Natural killer cell treated with Interleukin-12 subunit alpha and Interleukin-12 subunit beta and Interleukin-15 and Interleukin-18, amount 100 ng/mL, for 72 hours (primary cell): ENCODE results near the gene PIR. TPM values are rescaled to one million over a fixed set of nuclear protein-coding genes. Genes with fewer than 3 reads are reported as not detected.

Experiments
- ATAC-seq, 2 donors: fragments of 150-1000 bp; cut with Tn5 transposase in 1 of 2; sonication (Bioruptor Pico), chemical (Tn5 transposase) in 1 of 2; 2 replicates each; pipeline ENCODE4 v1.10.0; 2021
- DNase-seq: peaks from one replicate; pipeline ENCODE4 v3.0.0; 2022; ENCODE audit warnings: low spot score
- H3K27ac Mint-ChIP-seq, 2 donors: 1 replicate in 1 of 2; 2 replicates in 1 of 2; pipeline ENCODE4 v1.8.0; 2022; ENCODE audit warnings: mixed read lengths in 2 of 2, mild to moderate bottlenecking in 1 of 2, moderate library complexity in 1 of 2
- H3K27me3 Mint-ChIP-seq, 2 donors: 1 replicate in 1 of 2; 2 replicates in 1 of 2; pipeline ENCODE4 v1.8.0; 2022; ENCODE audit warnings: mixed read lengths in 2 of 2
- H3K36me3 Mint-ChIP-seq: one replicate; pipeline ENCODE4 v1.8.0; 2022; ENCODE audit warnings: mixed read lengths
- H3K4me1 Mint-ChIP-seq, 2 donors: 1 replicate in 1 of 2; 2 replicates in 1 of 2; pipeline ENCODE4 v1.8.0; 2022; ENCODE audit warnings: low read depth in 2 of 2, mixed read lengths in 2 of 2, mild to moderate bottlenecking in 1 of 2
- H3K4me3 Mint-ChIP-seq: one replicate; pipeline ENCODE4 v1.8.0; 2022; ENCODE audit warnings: mixed read lengths
- H3K9me3 Mint-ChIP-seq: 2 replicates; pipeline ENCODE4 v1.8.0; 2022; ENCODE audit warnings: mixed read lengths
- total RNA-seq, 2 donors: library from RNA; stranded (reverse); gene quantifications; one replicate each; pipeline ENCODE4 v1.2.3, GENCODE V29; 2022

Gene PIR
- total RNA-seq, 2 donors from 2014 or later = 4.9 to 5.4 TPM

- Mint-ChIP-seq H3K36me3 (no peaks in the 10 kb centered on the region), H3K27ac (peak overlapping the region in 1 of 2 donors; percentile 49), H3K4me3 (no peak overlapping the region), H3K27me3 (peaks cover 7 to 28% of the 10 kb centered on the region in 2 donors), H3K9me3 (no peaks in the 10 kb centered on the region), H3K4me1 (peaks cover 3% of the 10 kb centered on the region in 2 donors)
- no peak for ATAC-seq
- no peak for DNase-seq
These were observed 12.0 kb upstream of the PIR start for GRCh38 chrX:15505101-15505500.

GRCh38 chrX:15504661-15505060, 11.5 kb upstream of the PIR start:
- H3K4me1 Mint-ChIP-seq = peaks cover 3% of the 10 kb centered on the region in 2 donors
- peaks cover 7 to 29% of the 10 kb centered on the region in 2 donors for H3K27me3 Mint-ChIP-seq
- no peaks in the 10 kb centered on the region for H3K9me3 Mint-ChIP-seq
- H3K27ac Mint-ChIP-seq = peak overlapping the region in 1 of 2 donors; percentile 49
- H3K4me3 Mint-ChIP-seq = no peak overlapping the region
- DNase-seq (no peak), ATAC-seq (no peak)
- no peaks in the 10 kb centered on the region for H3K36me3 Mint-ChIP-seq

- DNase-seq (no peak), ATAC-seq (no peak)
- Mint-ChIP-seq H3K27me3 (peaks cover 7 to 37% of the 10 kb centered on the region in 2 donors), H3K36me3 (no peaks in the 10 kb centered on the region), H3K4me1 (peaks cover 6 to 8% of the 10 kb centered on the region in 2 donors), H3K9me3 (no peaks in the 10 kb centered on the region), H3K4me3 (no peak overlapping the region), H3K27ac (no peak overlapping the region)
These were observed 8.4 kb upstream of the PIR start for GRCh38 chrX:15501506-15501905.

GRCh38 chrX:15500497-15500966, 7.4 kb upstream of the PIR start, which contains the start of gene BMX:
BMX (plus strand) TSS chrX:15500807; CDS start chrX:15508354, 7,547 bp downstream.
- DNase-seq (no peak), ATAC-seq (peak in 1 of 2 donors; percentile 66)
- no peaks in the 10 kb centered on the region for H3K36me3 Mint-ChIP-seq
- peaks cover 6 to 8% of the 10 kb centered on the region in 2 donors for H3K4me1 Mint-ChIP-seq
- peaks cover 7 to 35% of the 10 kb centered on the region in 2 donors for H3K27me3 Mint-ChIP-seq
- no peak within 1 kb of the TSS for H3K27ac Mint-ChIP-seq
- H3K9me3 Mint-ChIP-seq = no peaks in the 10 kb centered on the region
- H3K4me3 Mint-ChIP-seq = no peak within 1 kb of the TSS

DNA sequence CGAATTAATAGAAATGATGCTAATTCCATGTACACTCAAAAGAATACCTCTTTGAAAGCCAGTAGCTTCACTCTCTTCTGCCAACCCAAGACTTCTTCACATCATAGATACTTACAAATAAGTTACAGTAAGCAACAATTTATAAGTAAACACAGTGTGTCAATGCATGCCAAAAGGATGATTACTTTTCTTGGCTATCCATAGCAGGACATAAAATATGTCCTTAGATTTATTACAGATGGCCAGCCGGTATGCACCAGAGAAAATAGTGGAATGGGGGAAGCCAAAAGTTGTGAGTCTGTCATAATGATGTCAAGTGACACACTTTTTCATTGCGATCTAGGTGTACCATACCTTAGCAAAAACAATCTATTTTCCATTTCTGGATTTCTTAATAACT, 6.8 kb upstream of the PIR start:
- ATAC-seq (no peak), DNase-seq (no peak)
- H3K4me1 Mint-ChIP-seq = peaks cover 6 to 8% of the 10 kb centered on the region in 2 donors
- H3K27me3 Mint-ChIP-seq = peaks cover 4 to 33% of the 10 kb centered on the region in 2 donors
- no peaks in the 10 kb centered on the region for H3K9me3 Mint-ChIP-seq
- H3K4me3 Mint-ChIP-seq = no peak overlapping the region
- no peak overlapping the region for H3K27ac Mint-ChIP-seq
- H3K36me3 Mint-ChIP-seq = no peaks in the 10 kb centered on the region

DNA sequence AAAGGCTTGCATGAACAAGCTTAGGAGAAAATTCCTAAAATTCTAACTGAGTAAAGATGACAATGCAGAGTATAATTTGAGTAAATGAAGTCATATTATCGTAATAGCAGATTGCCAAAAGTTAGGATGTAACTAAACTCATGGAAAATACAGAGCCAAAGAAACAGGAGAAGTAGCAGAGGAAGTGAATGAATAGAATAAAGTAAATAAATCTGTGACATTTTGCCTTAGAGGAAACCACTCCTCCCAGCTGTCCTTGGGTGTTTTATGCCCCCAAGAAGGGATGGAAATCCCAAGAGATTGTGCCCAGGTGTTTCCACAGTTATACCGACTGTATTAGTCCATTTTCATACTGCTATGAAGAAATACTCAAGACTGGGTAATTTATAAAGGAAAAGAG, 5.6 kb upstream of the PIR start:
- Mint-ChIP-seq H3K9me3 (no peaks in the 10 kb centered on the region), H3K4me1 (peaks cover 6% of the 10 kb centered on the region in 2 donors), H3K36me3 (no peaks in the 10 kb centered on the region), H3K27me3 (peaks cover 0 to 35% of the 10 kb centered on the region in 2 donors), H3K27ac (no peak overlapping the region), H3K4me3 (no peak overlapping the region)
- DNase-seq (no peak), ATAC-seq (no peak)

GRCh38 chrX:15497865-15498264, 4.7 kb upstream of the PIR start:
- H3K27me3 Mint-ChIP-seq = peaks cover 0 to 38% of the 10 kb centered on the region in 2 donors
- no peak overlapping the region for H3K4me3 Mint-ChIP-seq
- no peak for ATAC-seq
- H3K4me1 Mint-ChIP-seq = peaks cover 13 to 15% of the 10 kb centered on the region in 2 donors
- peak; percentile 69 for DNase-seq
- no peak overlapping the region for H3K27ac Mint-ChIP-seq
- H3K36me3 Mint-ChIP-seq = no peaks in the 10 kb centered on the region
- H3K9me3 Mint-ChIP-seq = no peaks in the 10 kb centered on the region

- no peak for DNase-seq
- no peaks in the 10 kb centered on the region for H3K9me3 Mint-ChIP-seq
- H3K4me3 Mint-ChIP-seq = no peak overlapping the region
- no peak overlapping the region for H3K27ac Mint-ChIP-seq
- peaks cover 0 to 28% of the 10 kb centered on the region in 2 donors for H3K27me3 Mint-ChIP-seq
- H3K4me1 Mint-ChIP-seq = peaks cover 13 to 16% of the 10 kb centered on the region in 2 donors
- no peaks in the 10 kb centered on the region for H3K36me3 Mint-ChIP-seq
- ATAC-seq = no peak
These were observed 3.7 kb upstream of the PIR start for GRCh38 chrX:15496824-15497223.

DNA sequence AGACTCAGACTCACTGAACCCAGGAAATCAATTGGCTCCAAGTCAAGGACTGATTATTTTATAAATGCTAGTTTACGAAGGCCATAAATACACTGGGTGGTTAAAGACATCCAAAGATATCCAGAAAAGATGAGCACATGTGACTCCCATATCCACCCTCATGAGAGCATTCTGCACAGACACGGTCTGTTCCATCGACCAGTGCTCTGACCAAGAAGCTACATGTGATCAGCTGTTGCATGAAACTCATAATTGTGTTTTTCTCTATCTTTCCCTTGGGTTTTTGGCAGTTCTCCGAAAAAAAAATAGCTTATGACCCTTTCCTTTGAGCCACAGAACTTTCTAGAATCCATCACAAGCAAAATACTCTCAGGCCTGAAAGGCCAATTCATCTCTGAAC, 2.7 kb upstream of the PIR start:
- Mint-ChIP-seq H3K36me3 (no peaks in the 10 kb centered on the region), H3K27me3 (peaks cover 0 to 30% of the 10 kb centered on the region in 2 donors), H3K4me3 (no peak overlapping the region), H3K9me3 (no peaks in the 10 kb centered on the region), H3K4me1 (peaks cover 13 to 16% of the 10 kb centered on the region in 2 donors), H3K27ac (peak overlapping the region in 1 of 2 donors; percentile 6)
- ATAC-seq (no peak), DNase-seq (no peak)

DNA sequence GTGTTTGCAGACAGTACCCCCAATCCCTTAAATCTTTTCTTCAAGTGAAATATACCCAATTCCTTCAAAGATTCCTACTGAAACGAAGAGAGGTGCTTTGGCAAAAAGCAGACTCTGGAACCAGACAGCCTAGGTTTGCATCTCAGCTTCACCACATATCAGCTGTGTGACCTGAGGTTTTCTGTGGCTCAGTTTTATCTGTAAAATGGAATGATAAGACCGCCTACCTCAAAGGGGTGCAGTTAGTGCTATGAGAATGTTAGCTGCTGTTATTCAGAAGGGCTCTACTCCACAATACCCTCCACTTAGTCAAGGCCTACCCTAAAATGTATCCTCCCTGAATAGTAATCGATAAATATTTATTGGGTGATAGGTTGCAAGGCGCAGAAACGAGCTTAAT, 664 bp downstream of the PIR start:
- DNase-seq = no peak
- Mint-ChIP-seq H3K36me3 (no peaks in the 10 kb centered on the region), H3K4me1 (peaks cover 8 to 9% of the 10 kb centered on the region in 2 donors), H3K27ac (peak overlapping the region in 1 of 2 donors; percentile 69), H3K4me3 (peak overlapping the region; percentile 81), H3K9me3 (no peaks in the 10 kb centered on the region), H3K27me3 (peaks cover 0 to 17% of the 10 kb centered on the region in 2 donors)
- no peak for ATAC-seq

- DNase-seq (no peak), ATAC-seq (no peak)
- H3K4me3 Mint-ChIP-seq = no peak overlapping the region
- H3K9me3 Mint-ChIP-seq = no peaks in the 10 kb centered on the region
- no peaks in the 10 kb centered on the region for H3K36me3 Mint-ChIP-seq
- peaks cover 19 to 25% of the 10 kb centered on the region in 2 donors for H3K27me3 Mint-ChIP-seq
- no peaks in the 10 kb centered on the region for H3K4me1 Mint-ChIP-seq
- no peak overlapping the region for H3K27ac Mint-ChIP-seq
These were observed 9.2 kb downstream of the PIR start for GRCh38 chrX:15483891-15484290.

DNA sequence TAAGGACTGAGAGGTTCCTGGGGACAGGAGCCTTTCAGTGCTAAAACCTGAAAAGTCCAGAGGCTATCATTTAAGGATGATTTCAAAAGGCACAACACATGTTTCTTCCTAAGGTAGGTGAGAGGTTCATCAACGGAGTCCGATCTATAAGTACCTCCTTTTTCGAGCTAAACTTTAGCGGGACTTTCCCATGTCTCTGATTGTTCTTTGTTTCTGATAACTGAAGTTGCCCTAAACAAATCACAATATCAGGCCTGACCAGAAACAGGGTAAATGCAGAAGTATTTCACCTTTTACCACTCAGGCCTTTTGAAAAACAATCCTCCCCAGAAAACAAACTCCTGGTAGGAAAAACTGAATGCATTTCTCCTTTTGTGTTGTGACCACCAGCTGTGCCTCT, 17.6 kb downstream of the PIR start:
- no peaks in the 10 kb centered on the region for H3K36me3 Mint-ChIP-seq
- DNase-seq = no peak
- peaks cover 0 to 4% of the 10 kb centered on the region in 2 donors for H3K4me1 Mint-ChIP-seq
- H3K4me3 Mint-ChIP-seq = no peak overlapping the region
- ATAC-seq = no peak
- peaks cover 5 to 22% of the 10 kb centered on the region in 2 donors for H3K27me3 Mint-ChIP-seq
- no peak overlapping the region for H3K27ac Mint-ChIP-seq
- no peaks in the 10 kb centered on the region for H3K9me3 Mint-ChIP-seq

GRCh38 chrX:15475021-15475420, 18.1 kb downstream of the PIR start:
- H3K4me3 Mint-ChIP-seq = no peak overlapping the region
- no peak for ATAC-seq
- no peaks in the 10 kb centered on the region for H3K9me3 Mint-ChIP-seq
- peaks cover under 1 to 18% of the 10 kb centered on the region in 2 donors for H3K27me3 Mint-ChIP-seq
- H3K4me1 Mint-ChIP-seq = peaks cover 0 to 4% of the 10 kb centered on the region in 2 donors
- no peak overlapping the region for H3K27ac Mint-ChIP-seq
- H3K36me3 Mint-ChIP-seq = no peaks in the 10 kb centered on the region
- no peak for DNase-seq

DNA sequence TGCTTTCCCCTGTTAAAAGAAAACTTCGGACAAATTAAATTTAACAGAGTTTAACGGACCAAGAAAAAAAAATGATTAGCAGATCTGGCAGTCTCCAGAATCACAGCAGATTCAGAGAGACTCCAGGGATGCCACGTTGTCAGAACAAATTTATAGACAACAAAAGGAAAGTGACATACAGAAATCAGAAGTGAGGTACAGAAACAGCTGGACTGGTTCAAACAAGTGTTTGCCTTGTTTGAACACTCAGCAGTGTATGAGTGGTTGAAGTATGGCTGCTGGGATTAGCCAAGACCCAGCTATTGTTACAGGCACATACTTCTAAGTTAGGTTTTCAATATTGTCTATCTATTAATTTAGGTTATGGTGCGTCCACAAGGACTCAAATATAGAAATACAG, 19.1 kb downstream of the PIR start:
- Mint-ChIP-seq H3K27ac (no peak overlapping the region), H3K9me3 (no peaks in the 10 kb centered on the region), H3K36me3 (no peaks in the 10 kb centered on the region), H3K4me3 (no peak overlapping the region), H3K4me1 (peaks cover 0 to 4% of the 10 kb centered on the region in 2 donors), H3K27me3 (peaks cover 0 to 20% of the 10 kb centered on the region in 2 donors)
- DNase-seq = no peak
- ATAC-seq = no peak

DNA sequence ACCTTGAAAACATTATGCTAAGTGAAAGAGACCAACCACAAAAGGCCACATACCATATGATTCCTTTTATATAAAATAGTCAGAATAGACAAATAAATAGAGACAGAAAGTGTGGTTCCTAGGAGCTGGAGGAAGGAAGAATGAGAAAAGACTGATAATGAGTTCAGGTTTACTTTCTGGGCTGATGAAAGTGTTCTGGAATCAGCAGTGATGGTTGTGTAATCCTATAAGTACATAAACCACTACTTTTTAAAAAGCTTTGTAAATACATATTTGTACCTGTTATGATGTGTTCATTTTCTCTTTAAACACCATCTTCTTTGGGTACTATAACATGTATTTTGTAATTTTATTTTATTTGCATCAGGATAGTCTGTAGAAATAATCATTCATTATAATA, 20.6 kb downstream of the PIR start:
- Mint-ChIP-seq H3K27me3 (peaks cover 0 to 19% of the 10 kb centered on the region in 2 donors), H3K36me3 (no peaks in the 10 kb centered on the region)

More for the DNA sequence above, 20.6 kb downstream of the PIR start:
- no peak overlapping the region for H3K27ac Mint-ChIP-seq
- no peaks in the 10 kb centered on the region for H3K9me3 Mint-ChIP-seq
- H3K4me3 Mint-ChIP-seq = no peak overlapping the region
- DNase-seq (no peak), ATAC-seq (no peak)
- H3K4me1 Mint-ChIP-seq = peaks cover 0 to 4% of the 10 kb centered on the region in 2 donors
